ENCODE results near the gene TMBIM6. TPM values are rescaled to one million over a fixed set of nuclear protein-coding genes. Genes with fewer than 3 reads are reported as not detected.

TMBIM6 gene
- 389 to 531 TPM (median 511 TPM) in 5 replicates for total RNA-seq (2022; extraction: Qiagen RNA extraction)

GRCh38 chr12:49740930-49741881, at the start of gene TMBIM6:
Gene TMBIM6 (plus strand): TSS chr12:49741557. CDS start chr12:49752494, 10,937 bp downstream.

GRCh38 chr12:49707128-49707811, 34.1 kb upstream of the TMBIM6 start, which contains the start of gene FMNL3:
Gene FMNL3 (minus strand): TSS chr12:49707405. CDS start chr12:49707180, 225 bp downstream.

Other genes starting within 250 kb of the TMBIM6 start
- 1.2 to 2.2 TPM (median 2.1 TPM) in 5 replicates for gene KCNH3, start 202.5 kb upstream of the TMBIM6 start, total RNA-seq (2022; extraction: Qiagen RNA extraction)
- 57.2 to 65.1 TPM (median 64.3 TPM) in 5 replicates for gene MCRS1, start 173.4 kb upstream of the TMBIM6 start, total RNA-seq (2022; extraction: Qiagen RNA extraction)
- 0.07 to 0.16 TPM (median 0.12 TPM) in 4 of 5 replicates, not detected in the other for gene FAM186B, start 135.9 kb upstream of the TMBIM6 start, total RNA-seq (2022; extraction: Qiagen RNA extraction)
- 4.2 to 6.7 TPM (median 6.2 TPM) in 5 replicates for gene PRPF40B, start 118.0 kb upstream of the TMBIM6 start, total RNA-seq (2022; extraction: Qiagen RNA extraction)
- gene FMNL3, start 34.2 kb upstream of the TMBIM6 start, total RNA-seq (2022; extraction: Qiagen RNA extraction): 1.3 to 2.5 TPM (median 2.0 TPM) in 5 replicates
- 6.8 to 10.4 TPM (median 9.8 TPM) in 5 replicates for gene NCKAP5L, start 86.9 kb downstream of the TMBIM6 start, total RNA-seq (2022; extraction: Qiagen RNA extraction)
- 3.9 to 4.4 TPM (median 4.2 TPM) in 5 replicates for gene BCDIN3D, start 101.5 kb downstream of the TMBIM6 start, total RNA-seq (2022; extraction: Qiagen RNA extraction)
- not detected in 5 replicates for gene FAIM2, start 162.3 kb downstream of the TMBIM6 start, total RNA-seq (2022; extraction: Qiagen RNA extraction)
- not detected in 5 replicates for gene AQP2, start 209.2 kb downstream of the TMBIM6 start, total RNA-seq (2022; extraction: Qiagen RNA extraction)
- gene AQP5, start 220.3 kb downstream of the TMBIM6 start, total RNA-seq (2022; extraction: Qiagen RNA extraction): not detected in 5 replicates
- 0.02 to 0.07 TPM (median 0.04 TPM) in 3 of 5 replicates, not detected in the others for gene AQP6, start 231.4 kb downstream of the TMBIM6 start, total RNA-seq (2022; extraction: Qiagen RNA extraction)

All from A549 treated with dexamethasone at 1 μM for 4 hours (cell line).